Esophagus muscularis mucosa (tissue), 4 donors: ENCODE results near the gene FAM161A.

Source experiments
- CTCF ChIP-seq, 3 experiments: fragments of 200-600 bp in 2 of 3; fragments of 450-650 bp in 1 of 3; sonication (generic) in 2 of 3; IDR thresholded peaks; one replicate each; pipeline ENCODE4 v1.5.1; 2017 to 2019; ENCODE audit warnings: antibody characterized with exemption in 3 of 3, mild to moderate bottlenecking in 2 of 3, moderate library complexity in 1 of 3
- EP300 ChIP-seq: sonication (generic); formaldehyde crosslinking; IDR thresholded peaks from one replicate; pipeline ENCODE4 v1.6.1; 2017; ENCODE audit warnings: antibody characterized with exemption
- POLR2A ChIP-seq: fragments of 450-650 bp; IDR thresholded peaks from one replicate; pipeline ENCODE4 v1.6.1; 2017; ENCODE audit warnings: antibody characterized with exemption, moderate library complexity, mild to moderate bottlenecking, low read depth
- POLR2AphosphoS5 ChIP-seq, 2 donors: sonication (generic); formaldehyde crosslinking; IDR thresholded peaks; one replicate each; pipeline ENCODE4 v1.6.1; 2017; ENCODE audit warnings: antibody characterized with exemption in 2 of 2

GRCh38 chr2:61877571-61878245 lies 23.8 kb upstream of the FAM161A start:
- TF ChIP-seq CTCF (IDR thresholded peaks at IDR 0.05) (no peak), POLR2A (no peak), POLR2AphosphoS5 (IDR thresholded peaks at IDR 0.05) (no peak), EP300 (no peak)
